Measurements from ENCODE around the gene PRKN. TPM values are rescaled to one million over a fixed set of nuclear protein-coding genes. Genes with fewer than 3 reads are reported as not detected.

The PRKN gene
- total and polyA plus RNA-seq, 2 donors (not counting 3 experiments of a cell fraction or from before 2014, with no cell fraction given): 0.06 TPM; not detected in 1

DNA sequence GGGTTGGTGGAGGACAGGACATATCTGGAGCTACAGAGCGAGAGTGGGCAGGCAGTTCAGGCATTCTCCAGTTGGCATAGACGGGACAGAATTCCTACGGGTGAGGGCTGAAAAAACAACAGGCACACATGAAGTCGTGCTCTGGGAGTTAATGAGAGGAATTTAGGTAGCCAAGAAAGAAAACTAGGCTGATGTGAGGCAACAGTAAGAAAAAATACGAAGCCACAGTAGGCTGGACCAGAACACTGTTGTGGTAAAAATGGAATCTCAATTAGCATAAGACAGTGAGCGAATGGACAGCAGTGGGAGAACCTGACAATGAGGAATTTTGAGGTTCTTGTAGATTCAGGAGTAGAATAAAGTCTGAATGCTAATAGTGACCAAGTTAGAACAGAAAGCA, 965.6 kb downstream of the PRKN start:
- Histone ChIP-seq H3K27ac (ENCODE audit: insufficient read depth, low read depth, low read length) (no peak overlapping the region), H4K20me1 (replicated peaks; ENCODE audit: control insufficient read depth, extremely low read depth, insufficient read depth, low read length) (no peaks in the 10 kb centered on the region), H3K4me1 (ENCODE audit: control insufficient read depth, extremely low read depth, insufficient read depth, low read length) (no peaks in the 10 kb centered on the region), H3K79me2 (ENCODE audit: control insufficient read depth, insufficient read depth, low read length) (no peaks in the 10 kb centered on the region), H3K9me1 (replicated peaks; ENCODE audit: control insufficient read depth, extremely low read depth, insufficient read depth, low read length) (no peaks in the 10 kb centered on the region), H3K27me3 (ENCODE audit: control insufficient read depth in 2 of 2, insufficient read depth in 2 of 2, low read length in 2 of 2) (no peaks in the 10 kb centered on the region), H2AFZ (ENCODE audit: low read depth, low read length) (no peak overlapping the region), H3K4me3 (replicated peaks in 1 of 3; ENCODE audit: insufficient read depth in 1 of 3, low read depth in 1 of 3, low read length in 3 of 3) (no peak overlapping the region), H3K4me2 (ENCODE audit: insufficient read depth, low read length) (no peak overlapping the region), H3K9ac (replicated peaks; ENCODE audit: extremely low read depth, insufficient read depth, low read length) (no peak overlapping the region), H3K36me3 (ENCODE audit: control insufficient read depth in 2 of 2, extremely low read depth in 1 of 2, insufficient read depth in 2 of 2, low read length in 2 of 2) (no peaks in the 10 kb centered on the region), H3K9me3 (replicated peaks; ENCODE audit: control insufficient read depth, insufficient read depth, low read length) (peaks cover 1% of the 10 kb centered on the region)
- no TSS peak for BruUV-seq (replicated peaks)
- intact Hi-C loops (cut with micrococcal nuclease) (no loop called here), dilution Hi-C loops (cut with MboI; ENCODE audit: extremely low pct_ligation_motif_present, low sequenced_read_pairs) (no loop called here)
- ChIA-PET POLR2A (no interaction called here), CTCF (no interaction called here)
- DNase-seq (ENCODE audit: low read depth, low spot score) (no peak), FAIRE-seq (no peak)
- TF ChIP-seq POLR2A (IDR thresholded peaks at IDR 0.05; ENCODE audit: low read depth, low read length): no peak
- no peak for TF ChIP-seq GATA2 (IDR thresholded peaks at IDR 0.05; ENCODE audit: insufficient read depth, insufficient read length, low read depth, low read length)
- no peak for TF ChIP-seq MAX (IDR thresholded peaks at IDR 0.05; ENCODE audit: insufficient read depth, insufficient read length)
- TF ChIP-seq, protein P1, sequence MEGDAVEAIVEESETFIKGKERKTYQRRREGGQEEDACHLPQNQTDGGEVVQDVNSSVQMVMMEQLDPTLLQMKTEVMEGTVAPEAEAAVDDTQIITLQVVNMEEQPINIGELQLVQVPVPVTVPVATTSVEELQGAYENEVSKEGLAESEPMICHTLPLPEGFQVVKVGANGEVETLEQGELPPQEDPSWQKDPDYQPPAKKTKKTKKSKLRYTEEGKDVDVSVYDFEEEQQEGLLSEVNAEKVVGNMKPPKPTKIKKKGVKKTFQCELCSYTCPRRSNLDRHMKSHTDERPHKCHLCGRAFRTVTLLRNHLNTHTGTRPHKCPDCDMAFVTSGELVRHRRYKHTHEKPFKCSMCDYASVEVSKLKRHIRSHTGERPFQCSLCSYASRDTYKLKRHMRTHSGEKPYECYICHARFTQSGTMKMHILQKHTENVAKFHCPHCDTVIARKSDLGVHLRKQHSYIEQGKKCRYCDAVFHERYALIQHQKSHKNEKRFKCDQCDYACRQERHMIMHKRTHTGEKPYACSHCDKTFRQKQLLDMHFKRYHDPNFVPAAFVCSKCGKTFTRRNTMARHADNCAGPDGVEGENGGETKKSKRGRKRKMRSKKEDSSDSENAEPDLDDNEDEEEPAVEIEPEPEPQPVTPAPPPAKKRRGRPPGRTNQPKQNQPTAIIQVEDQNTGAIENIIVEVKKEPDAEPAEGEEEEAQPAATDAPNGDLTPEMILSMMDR (IDR thresholded peaks at IDR 0.05; ENCODE audit: extremely low read depth in 1 of 2, insufficient read depth in 1 of 2, low read depth in 1 of 2, low read length in 2 of 2): no peak
- no peak for TF ChIP-seq JUN (IDR thresholded peaks at IDR 0.05; ENCODE audit: borderline replicate concordance, insufficient read depth, insufficient read length, low read depth)
- TF ChIP-seq FOS (IDR thresholded peaks at IDR 0.05; ENCODE audit: borderline replicate concordance, insufficient read depth, low read length): no peak
- no peak for TF ChIP-seq POLR2AphosphoS5 (IDR thresholded peaks at IDR 0.05; ENCODE audit: insufficient read depth, low read depth, low read length)
- no peak for TF ChIP-seq EZH2 (IDR thresholded peaks at IDR 0.05; ENCODE audit: borderline replicate concordance, low read depth, low read length, severe bottlenecking)
- TF ChIP-seq MYC (IDR thresholded peaks at IDR 0.05; ENCODE audit: low read depth, low read length): no peak

Measured in endothelial cell of umbilical vein (primary cell).